Activated naive CD4-positive, alpha-beta T cell treated with anti-CD3 and anti-CD28 coated beads, Interleukin-2, amount 50 U/mL, for 72 hours (primary cell): ENCODE data around the gene POLR3H. TPM values are rescaled to one million over a fixed set of nuclear protein-coding genes. Genes with fewer than 3 reads are reported as not detected.

Source experiments
- ATAC-seq, 2 donors: fragments of 150-1000 bp; cut with Tn5 transposase; 2 replicates each; pipeline ENCODE4 v1.10.0; 2021; ENCODE audit warnings: mild to moderate bottlenecking in 2 of 2, moderate library complexity in 2 of 2
- DNase-seq, 2 donors: peaks; one replicate each; pipeline ENCODE4 v3.0.0; 2021 to 2022; ENCODE audit warnings: low spot score in 2 of 2
- H3K27ac Mint-ChIP-seq, 2 donors: one replicate each; pipeline ENCODE4 v1.8.0; 2022; ENCODE audit warnings: mild to moderate bottlenecking in 2 of 2, mixed read lengths in 2 of 2
- H3K36me3 Mint-ChIP-seq, 2 donors: one replicate each; pipeline ENCODE4 v1.8.0; 2022; ENCODE audit warnings: mixed read lengths in 2 of 2
- H3K9me3 Mint-ChIP-seq, 2 donors: one replicate each; pipeline ENCODE4 v1.8.0; 2022; ENCODE audit warnings: mixed read lengths in 2 of 2
- total RNA-seq, 2 donors: library from RNA; stranded (reverse); gene quantifications; one replicate each; pipeline ENCODE4 v1.2.3, GENCODE V29; 2022

Gene POLR3H
- total RNA-seq, 2 donors from 2014 or later, result 11.2 to 32.7 TPM

- Mint-ChIP-seq H3K27ac (peak overlapping the region; percentile 4 to 70), H3K36me3 (no peaks in the 10 kb centered on the region), H3K9me3 (no peaks in the 10 kb centered on the region)
- DNase-seq, result no peak
- no peak for ATAC-seq
These were observed 57.0 kb downstream of the POLR3H start for GRCh38 chr22:41487037-41487935.

GRCh38 chr22:41485033-41485432 is 59.2 kb downstream of the POLR3H start:
- H3K27ac Mint-ChIP-seq, result no peak overlapping the region
- ATAC-seq (no peak), DNase-seq (no peak)
- no peaks in the 10 kb centered on the region for H3K36me3 Mint-ChIP-seq
- H3K9me3 Mint-ChIP-seq, result no peaks in the 10 kb centered on the region

- no peaks in the 10 kb centered on the region for H3K9me3 Mint-ChIP-seq
- H3K27ac Mint-ChIP-seq, result peak overlapping the region; percentile 26 to 60
- H3K36me3 Mint-ChIP-seq, result no peaks in the 10 kb centered on the region
- DNase-seq (no peak), ATAC-seq (peak in 1 of 2 donors; percentile 37)
These were observed 61.8 kb downstream of the POLR3H start for GRCh38 chr22:41482319-41482935.

- H3K36me3 Mint-ChIP-seq, result no peaks in the 10 kb centered on the region
- no peak for DNase-seq
- peak overlapping the region; percentile 26 to 60 for H3K27ac Mint-ChIP-seq
- no peak for ATAC-seq
- no peaks in the 10 kb centered on the region for H3K9me3 Mint-ChIP-seq
These were observed 62.3 kb downstream of the POLR3H start for GRCh38 chr22:41481925-41482318.

- Mint-ChIP-seq H3K9me3 (no peaks in the 10 kb centered on the region), H3K27ac (peak overlapping the region; percentile 26 to 60), H3K36me3 (no peaks in the 10 kb centered on the region)
- DNase-seq (no peak), ATAC-seq (no peak)
These were observed 63.0 kb downstream of the POLR3H start for GRCh38 chr22:41481131-41481830.

GRCh38 chr22:41480397-41480735 is 63.9 kb downstream of the POLR3H start:
- H3K36me3 Mint-ChIP-seq, result no peaks in the 10 kb centered on the region
- peak overlapping the region; percentile 25 to 75 for H3K27ac Mint-ChIP-seq
- no peak for DNase-seq
- H3K9me3 Mint-ChIP-seq, result no peaks in the 10 kb centered on the region
- ATAC-seq, result no peak

- peak overlapping the region in 1 of 2 donors; percentile 60 for H3K27ac Mint-ChIP-seq
- no peak for DNase-seq
These were observed 64.4 kb downstream of the POLR3H start for GRCh38 chr22:41479671-41480396.

GRCh38 chr22:41478891-41479521 is 65.3 kb downstream of the POLR3H start:
- Mint-ChIP-seq H3K36me3 (no peaks in the 10 kb centered on the region), H3K27ac (no peak overlapping the region), H3K9me3 (no peaks in the 10 kb centered on the region)
- peak; percentile 13 to 39 for ATAC-seq
- no peak for DNase-seq

More at GRCh38 chr22:41479671-41480396, 64.4 kb downstream of the POLR3H start:
- no peak for ATAC-seq
- Mint-ChIP-seq H3K9me3 (no peaks in the 10 kb centered on the region), H3K36me3 (no peaks in the 10 kb centered on the region)

GRCh38 chr22:41478473-41478872 is 65.8 kb downstream of the POLR3H start:
- DNase-seq, result no peak
- no peak for ATAC-seq
- Mint-ChIP-seq H3K36me3 (no peaks in the 10 kb centered on the region), H3K9me3 (no peaks in the 10 kb centered on the region), H3K27ac (no peak overlapping the region)

Other genes with a start within 250 kb of the POLR3H start
- 10 to 100 TPM; 19.4 to 48.7 TPM for gene ZC3H7B, start 242.9 kb downstream of the POLR3H start, total RNA-seq
- gene TEF, start 162.5 kb downstream of the POLR3H start, total RNA-seq, result 10 to 100 TPM in 1 of 2 donors, 1 to 10 TPM in 1; 1.9 to 15.8 TPM
- 10 to 100 TPM; 28.1 to 29.9 TPM for gene TOB2, start 97.7 kb downstream of the POLR3H start, total RNA-seq
- gene PHF5A, start 75.8 kb downstream of the POLR3H start, total RNA-seq, result 10 to 100 TPM; 61.3 to 76.5 TPM
- gene ACO2, start 75.4 kb downstream of the POLR3H start, total RNA-seq, result 100 to 1,000 TPM in 1 of 2 donors, 10 to 100 TPM in 1; 100.0 to 112 TPM
- not detected for gene CSDC2, start 16.5 kb upstream of the POLR3H start, total RNA-seq
- 10 to 100 TPM; 43.4 to 49.9 TPM for gene PMM1, start 45.4 kb upstream of the POLR3H start, total RNA-seq
- 10 to 100 TPM; 18.3 to 44.8 TPM for gene DESI1, start 76.6 kb upstream of the POLR3H start, total RNA-seq
- gene XRCC6, start 76.8 kb upstream of the POLR3H start, total RNA-seq, result 100 to 1,000 TPM; 283 to 423 TPM
- gene SNU13, start 144.4 kb upstream of the POLR3H start, total RNA-seq, result 100 to 1,000 TPM; 193 to 235 TPM
- 10 to 100 TPM; 28.3 to 36.9 TPM for gene MEI1, start 155.0 kb upstream of the POLR3H start, total RNA-seq